HG03095 (cell line): ENCODE measurements around the gene PLPPR2.
"Not testable (repeated sequence)": the region's sequence is repeated elsewhere in the genome, so short reads cannot be mapped to it uniquely, and the experiment has no call there.

Source experiments
- ATAC-seq: cut with Tn5 transposase; IDR thresholded peaks from one replicate; pipeline ENCODE4 v1.9.1; 2021; ENCODE audit warnings: moderate library complexity; ENCODE audit not compliant: unreplicated experiment

PLPPR2 gene

GRCh38 chr19:11355160-11356073 is at the start of gene PLPPR2:
PLPPR2 (plus strand) TSS chr19:11355432; CDS start chr19:11357674, 2,242 bp downstream.
- ATAC-seq: no peak

- ATAC-seq: no peak
Observed at GRCh38 chr19:11306337-11306736, 48.9 kb upstream of the PLPPR2 start.

DNA sequence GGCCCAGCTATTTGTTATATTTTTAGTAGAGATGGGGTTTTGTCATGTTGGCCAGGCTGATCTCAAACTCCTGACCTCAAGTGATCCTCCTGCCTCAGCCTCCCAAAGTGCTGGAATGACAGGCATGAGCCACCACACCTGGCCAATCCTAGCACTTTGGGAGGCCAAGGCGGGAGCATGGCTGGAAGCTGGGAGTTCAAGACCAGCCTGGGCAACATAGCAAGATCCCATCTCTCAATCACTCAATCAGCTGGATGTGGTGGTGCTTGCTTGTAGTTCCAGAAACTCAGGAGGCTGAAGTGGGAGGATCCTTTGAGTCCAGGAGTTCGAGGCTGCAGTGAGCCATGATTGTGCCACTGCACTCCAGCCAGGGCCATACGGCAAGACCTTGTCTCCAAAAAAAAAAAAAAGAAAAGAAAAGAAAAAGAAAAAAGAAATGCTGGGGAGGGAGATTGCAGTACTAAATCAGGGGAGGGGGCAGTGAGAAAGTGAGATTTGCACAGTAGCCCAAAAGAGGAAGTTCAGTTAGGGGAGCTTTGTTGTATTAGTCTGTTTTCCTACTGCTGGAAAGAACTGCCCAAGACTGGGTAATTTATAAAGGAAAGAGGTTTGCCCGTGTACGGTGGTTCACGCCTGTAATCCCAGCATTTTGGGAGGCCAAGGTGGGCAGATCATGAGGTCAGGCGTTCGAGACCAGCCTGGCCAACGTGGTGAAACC is 34.8 kb upstream of the PLPPR2 start:
- ATAC-seq: not testable (repeated sequence)

- no peak for ATAC-seq
Observed at GRCh38 chr19:11321191-11322126, 33.8 kb upstream of the PLPPR2 start.

DNA sequence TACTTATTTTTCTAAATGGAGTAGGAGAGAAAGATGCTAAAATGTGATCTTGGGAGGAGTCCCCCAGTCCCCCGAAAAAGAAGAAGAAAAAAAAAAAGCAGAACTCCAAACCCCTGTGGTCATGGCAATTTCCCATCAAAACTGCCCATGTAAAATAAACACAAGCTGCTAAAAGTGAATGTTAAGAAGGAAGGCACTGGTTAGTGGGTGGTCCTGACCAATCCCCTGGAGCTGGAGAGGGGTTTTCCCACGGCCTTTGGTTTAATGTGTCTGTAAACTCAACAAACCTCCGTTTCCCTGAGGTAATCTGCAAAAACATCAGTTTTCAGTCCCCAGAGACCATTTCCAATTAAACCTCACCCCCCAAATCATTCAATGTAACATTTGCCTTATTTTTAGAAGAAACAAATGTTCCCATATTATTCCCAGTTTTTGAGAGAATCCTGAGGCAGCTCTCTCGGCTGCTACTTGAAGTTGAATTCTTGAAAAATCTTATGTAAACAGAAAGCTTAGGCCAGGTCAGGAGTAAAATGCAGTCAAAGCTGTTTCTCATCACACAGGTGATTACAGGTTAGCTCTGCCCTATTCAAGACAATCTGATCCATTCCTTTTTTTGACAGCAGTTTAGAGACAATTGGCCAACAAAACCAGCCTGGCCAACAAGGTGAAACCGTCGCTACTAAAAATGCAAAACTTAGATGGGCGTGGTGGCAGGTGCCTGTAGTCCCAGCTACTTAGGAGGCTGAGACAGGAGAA is 32.8 kb upstream of the PLPPR2 start:
- no peak for ATAC-seq

DNA sequence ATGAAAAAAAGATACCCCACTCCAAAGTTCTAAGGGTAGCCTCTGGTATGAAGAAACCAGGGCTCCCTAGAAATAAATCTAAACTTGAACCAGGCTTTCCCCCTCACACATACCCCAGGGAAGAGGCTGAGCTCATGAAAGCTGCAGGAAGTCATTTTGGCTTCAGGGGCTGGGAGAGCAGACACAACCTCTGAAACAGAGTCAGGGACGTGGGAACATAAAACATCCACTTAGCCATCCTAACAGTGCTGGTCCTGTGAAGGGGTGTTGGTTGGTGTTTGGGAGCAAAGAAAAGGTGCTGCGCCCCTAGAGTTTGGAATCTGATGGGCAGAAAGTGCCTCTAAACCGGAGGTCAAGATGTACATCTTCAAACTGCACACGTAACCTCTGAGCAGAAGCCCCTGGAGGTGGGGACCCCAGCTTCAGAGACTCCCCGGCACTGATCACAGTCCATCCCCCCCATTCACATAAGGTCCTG is 31.6 kb upstream of the PLPPR2 start:
- ATAC-seq: no peak

GRCh38 chr19:11324079-11324661 is 31.1 kb upstream of the PLPPR2 start:
- no peak for ATAC-seq

- ATAC-seq: no peak
Observed at GRCh38 chr19:11324748-11325389, 30.4 kb upstream of the PLPPR2 start.

GRCh38 chr19:11325544-11325943 is 29.7 kb upstream of the PLPPR2 start:
- ATAC-seq: no peak

GRCh38 chr19:11330127-11330526 is 25.1 kb upstream of the PLPPR2 start:
- ATAC-seq: no peak

- ATAC-seq: no peak
Observed at GRCh38 chr19:11331502-11331901, 23.7 kb upstream of the PLPPR2 start.

DNA sequence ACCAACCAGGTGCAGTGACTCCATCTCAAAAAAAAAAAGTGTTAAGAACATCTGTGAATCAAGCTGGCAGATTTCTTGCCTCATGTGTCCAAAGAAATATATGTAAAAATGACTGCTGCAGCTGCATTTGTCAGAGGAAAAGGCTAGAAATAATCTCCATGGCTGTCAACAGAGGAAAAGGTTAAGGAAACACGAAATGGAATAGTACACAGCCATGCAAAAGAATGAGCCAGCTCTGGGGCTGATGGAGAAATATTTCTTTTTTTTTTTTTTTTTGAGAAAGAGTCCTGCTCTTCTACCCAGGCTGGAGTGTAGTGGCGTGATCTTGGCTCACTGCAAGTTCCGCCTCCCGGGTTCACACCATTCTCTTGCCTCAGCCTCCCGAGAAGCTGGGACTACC is 22.4 kb upstream of the PLPPR2 start:
- no peak for ATAC-seq

DNA sequence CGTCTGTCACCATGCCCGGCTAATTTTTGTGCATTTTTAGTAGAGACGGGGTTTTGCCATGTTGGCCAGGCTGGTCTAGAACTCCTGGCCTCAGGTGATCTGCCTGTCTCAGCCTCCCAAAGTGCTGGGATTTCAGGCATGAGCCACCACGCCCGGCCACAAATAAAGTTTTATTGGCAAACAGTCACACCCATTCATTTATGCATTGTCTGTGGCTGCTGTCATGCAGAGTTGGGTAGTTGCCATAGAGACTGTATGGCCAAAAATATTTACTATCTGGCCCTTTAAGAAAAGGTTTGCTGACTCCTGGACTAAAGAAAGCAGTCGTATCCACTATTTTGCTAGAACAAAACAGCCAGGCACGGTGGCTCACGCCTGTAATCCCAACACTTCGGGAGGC is 21.4 kb upstream of the PLPPR2 start:
- ATAC-seq: not testable (repeated sequence)

DNA sequence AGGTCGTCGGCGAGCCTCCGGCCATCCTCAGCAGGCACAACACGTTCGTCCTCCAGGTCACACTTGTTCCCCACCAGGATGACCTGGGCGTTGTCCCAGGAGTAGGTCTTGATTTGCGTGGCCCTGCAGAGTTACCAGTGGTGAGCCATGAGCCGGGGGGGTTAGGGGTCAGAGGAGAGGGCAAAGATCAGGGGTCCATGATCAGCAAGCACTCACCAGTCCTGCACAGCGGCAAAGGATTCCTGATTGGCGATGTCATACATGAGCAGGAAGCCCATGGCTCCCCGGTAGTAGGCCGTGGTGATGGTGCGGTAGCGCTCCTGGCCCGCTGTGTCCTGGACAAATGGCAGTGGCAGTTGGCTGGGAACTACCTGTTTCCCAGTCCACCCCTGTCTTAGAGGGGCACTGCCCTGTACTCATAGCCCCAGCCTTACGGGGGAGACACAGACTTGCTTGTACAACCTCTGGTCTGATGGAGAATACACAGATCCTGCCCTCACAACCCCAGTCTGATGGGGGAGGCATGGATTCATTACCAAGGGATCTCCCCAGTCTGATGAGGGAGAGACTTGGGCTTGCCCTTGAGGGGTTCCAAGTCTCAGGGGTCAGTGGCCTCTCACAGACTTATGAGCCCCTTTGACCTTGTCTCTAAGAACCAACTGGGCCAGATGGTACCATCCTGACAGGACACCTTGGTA is 19.6 kb upstream of the PLPPR2 start:
- no peak for ATAC-seq

- ATAC-seq: no peak
Observed at GRCh38 chr19:11337080-11337479, 18.2 kb upstream of the PLPPR2 start.

GRCh38 chr19:11338121-11338520 is 17.1 kb upstream of the PLPPR2 start:
- ATAC-seq: no peak

GRCh38 chr19:11338569-11339253 is 16.5 kb upstream of the PLPPR2 start:
- ATAC-seq: no peak
